ENCODE data around the gene DDX10.

Gene DDX10

GRCh38 chr11:108664730-108665525 lies at the start of gene DDX10:
Gene DDX10, plus strand, starts transcription at chr11:108665069. Its CDS starts 85 bp downstream, at chr11:108665154.
- Histone ChIP-seq H3K36me3 (ENCODE audit: control insufficient read depth in 2 of 2, insufficient read depth in 2 of 2, low read length in 2 of 2) (peaks cover 0 to 7% of the 10 kb centered on the region in 2 donors), H3K9ac (ENCODE audit: low read depth in 1 of 2, low read length in 2 of 2) (peak within 1 kb of the TSS; percentile 81 to 83), H3K9me3 (ENCODE audit: control insufficient read depth in 2 of 2, low read length in 2 of 2) (no peaks in the 10 kb centered on the region), H3K27me3 (ENCODE audit: control insufficient read depth in 2 of 2, insufficient read depth in 2 of 2, low read length in 2 of 2) (no peaks in the 10 kb centered on the region), H3K27ac (ENCODE audit: low read depth in 2 of 2, low read length in 2 of 2) (peak within 1 kb of the TSS; percentile 28 to 60), H3K4me1 (ENCODE audit: control insufficient read depth in 2 of 2, insufficient read depth in 2 of 2, low read length in 2 of 2) (peaks cover 8 to 15% of the 10 kb centered on the region in 2 donors), H3K4me3 (ENCODE audit: low read length in 2 of 2) (peak within 1 kb of the TSS; percentile 87 to 92)

- Histone ChIP-seq H3K36me3 (ENCODE audit: control insufficient read depth in 2 of 2, insufficient read depth in 2 of 2, low read length in 2 of 2) (no peaks in the 10 kb centered on the region), H3K9me3 (ENCODE audit: control insufficient read depth in 2 of 2, low read length in 2 of 2) (no peaks in the 10 kb centered on the region), H3K27ac (ENCODE audit: low read depth in 2 of 2, low read length in 2 of 2) (no peak overlapping the region), H3K4me1 (ENCODE audit: control insufficient read depth in 2 of 2, insufficient read depth in 2 of 2, low read length in 2 of 2) (peaks cover 3 to 11% of the 10 kb centered on the region in 2 donors), H3K27me3 (ENCODE audit: control insufficient read depth in 2 of 2, insufficient read depth in 2 of 2, low read length in 2 of 2) (no peaks in the 10 kb centered on the region), H3K4me3 (ENCODE audit: low read length in 2 of 2) (no peak overlapping the region), H3K9ac (ENCODE audit: low read depth in 1 of 2, low read length in 2 of 2) (no peak overlapping the region)
Observed at GRCh38 chr11:108616549-108616948, 48.3 kb upstream of the DDX10 start.

- H3K27ac ChIP-seq (ENCODE audit: low read depth in 2 of 2, low read length in 2 of 2), result no peak overlapping the region
- no peaks in the 10 kb centered on the region for H3K9me3 ChIP-seq (ENCODE audit: control insufficient read depth in 2 of 2, low read length in 2 of 2)
- peaks cover 5 to 16% of the 10 kb centered on the region in 2 donors for H3K4me1 ChIP-seq (ENCODE audit: control insufficient read depth in 2 of 2, insufficient read depth in 2 of 2, low read length in 2 of 2)
- no peak overlapping the region for H3K9ac ChIP-seq (ENCODE audit: low read depth in 1 of 2, low read length in 2 of 2)
- H3K4me3 ChIP-seq (ENCODE audit: low read length in 2 of 2), result no peak overlapping the region
- H3K36me3 ChIP-seq (ENCODE audit: control insufficient read depth in 2 of 2, insufficient read depth in 2 of 2, low read length in 2 of 2), result no peaks in the 10 kb centered on the region
- H3K27me3 ChIP-seq (ENCODE audit: control insufficient read depth in 2 of 2, insufficient read depth in 2 of 2, low read length in 2 of 2), result no peaks in the 10 kb centered on the region
Observed at GRCh38 chr11:108617055-108617454, 47.8 kb upstream of the DDX10 start.

- no peaks in the 10 kb centered on the region for H3K36me3 ChIP-seq (ENCODE audit: control insufficient read depth in 2 of 2, insufficient read depth in 2 of 2, low read length in 2 of 2)
- H3K4me3 ChIP-seq (ENCODE audit: low read length in 2 of 2), result no peak overlapping the region
- no peaks in the 10 kb centered on the region for H3K9me3 ChIP-seq (ENCODE audit: control insufficient read depth in 2 of 2, low read length in 2 of 2)
- peaks cover 8 to 24% of the 10 kb centered on the region in 2 donors for H3K4me1 ChIP-seq (ENCODE audit: control insufficient read depth in 2 of 2, insufficient read depth in 2 of 2, low read length in 2 of 2)
- no peaks in the 10 kb centered on the region for H3K27me3 ChIP-seq (ENCODE audit: control insufficient read depth in 2 of 2, insufficient read depth in 2 of 2, low read length in 2 of 2)
- no peak overlapping the region for H3K9ac ChIP-seq (ENCODE audit: low read depth in 1 of 2, low read length in 2 of 2)
- no peak overlapping the region for H3K27ac ChIP-seq (ENCODE audit: low read depth in 2 of 2, low read length in 2 of 2)
Observed at GRCh38 chr11:108618529-108618928, 46.3 kb upstream of the DDX10 start.

- Histone ChIP-seq H3K9me3 (ENCODE audit: control insufficient read depth in 2 of 2, low read length in 2 of 2) (no peaks in the 10 kb centered on the region), H3K4me1 (ENCODE audit: control insufficient read depth in 2 of 2, insufficient read depth in 2 of 2, low read length in 2 of 2) (peaks cover 15 to 35% of the 10 kb centered on the region in 2 donors), H3K9ac (ENCODE audit: low read depth in 1 of 2, low read length in 2 of 2) (peak overlapping the region in 1 of 2 donors; percentile 8), H3K36me3 (ENCODE audit: control insufficient read depth in 2 of 2, insufficient read depth in 2 of 2, low read length in 2 of 2) (no peaks in the 10 kb centered on the region), H3K27me3 (ENCODE audit: control insufficient read depth in 2 of 2, insufficient read depth in 2 of 2, low read length in 2 of 2) (no peaks in the 10 kb centered on the region), H3K27ac (ENCODE audit: low read depth in 2 of 2, low read length in 2 of 2) (peak overlapping the region; percentile 53 to 67), H3K4me3 (ENCODE audit: low read length in 2 of 2) (peak overlapping the region in 1 of 2 donors; percentile 14)
Observed at GRCh38 chr11:108620958-108621772, 43.7 kb upstream of the DDX10 start.

GRCh38 chr11:108622341-108622740 lies 42.5 kb upstream of the DDX10 start:
- no peaks in the 10 kb centered on the region for H3K27me3 ChIP-seq (ENCODE audit: control insufficient read depth in 2 of 2, insufficient read depth in 2 of 2, low read length in 2 of 2)

GRCh38 chr11:108624196-108624925 lies 40.5 kb upstream of the DDX10 start:
- Histone ChIP-seq H3K9ac (ENCODE audit: low read depth in 1 of 2, low read length in 2 of 2) (peak overlapping the region; percentile 20 to 30), H3K4me3 (ENCODE audit: low read length in 2 of 2) (peak overlapping the region; percentile 37 to 49), H3K27ac (ENCODE audit: low read depth in 2 of 2, low read length in 2 of 2) (peak overlapping the region; percentile 87 to 88), H3K36me3 (ENCODE audit: control insufficient read depth in 2 of 2, insufficient read depth in 2 of 2, low read length in 2 of 2) (no peaks in the 10 kb centered on the region), H3K9me3 (ENCODE audit: control insufficient read depth in 2 of 2, low read length in 2 of 2) (peaks cover 0 to 5% of the 10 kb centered on the region in 2 donors), H3K27me3 (ENCODE audit: control insufficient read depth in 2 of 2, insufficient read depth in 2 of 2, low read length in 2 of 2) (no peaks in the 10 kb centered on the region), H3K4me1 (ENCODE audit: control insufficient read depth in 2 of 2, insufficient read depth in 2 of 2, low read length in 2 of 2) (peaks cover 15 to 37% of the 10 kb centered on the region in 2 donors)

More at GRCh38 chr11:108622341-108622740, 42.5 kb upstream of the DDX10 start:
- Histone ChIP-seq H3K27ac (ENCODE audit: low read depth in 2 of 2, low read length in 2 of 2) (peak overlapping the region; percentile 67 to 71), H3K4me3 (ENCODE audit: low read length in 2 of 2) (no peak overlapping the region), H3K4me1 (ENCODE audit: control insufficient read depth in 2 of 2, insufficient read depth in 2 of 2, low read length in 2 of 2) (peaks cover 15 to 37% of the 10 kb centered on the region in 2 donors), H3K9ac (ENCODE audit: low read depth in 1 of 2, low read length in 2 of 2) (no peak overlapping the region), H3K9me3 (ENCODE audit: control insufficient read depth in 2 of 2, low read length in 2 of 2) (no peaks in the 10 kb centered on the region), H3K36me3 (ENCODE audit: control insufficient read depth in 2 of 2, insufficient read depth in 2 of 2, low read length in 2 of 2) (no peaks in the 10 kb centered on the region)

- Histone ChIP-seq H3K9me3 (ENCODE audit: control insufficient read depth in 2 of 2, low read length in 2 of 2) (peaks cover 0 to 5% of the 10 kb centered on the region in 2 donors), H3K9ac (ENCODE audit: low read depth in 1 of 2, low read length in 2 of 2) (no peak overlapping the region), H3K4me1 (ENCODE audit: control insufficient read depth in 2 of 2, insufficient read depth in 2 of 2, low read length in 2 of 2) (peaks cover 10 to 15% of the 10 kb centered on the region in 2 donors), H3K27me3 (ENCODE audit: control insufficient read depth in 2 of 2, insufficient read depth in 2 of 2, low read length in 2 of 2) (no peaks in the 10 kb centered on the region), H3K36me3 (ENCODE audit: control insufficient read depth in 2 of 2, insufficient read depth in 2 of 2, low read length in 2 of 2) (no peaks in the 10 kb centered on the region), H3K27ac (ENCODE audit: low read depth in 2 of 2, low read length in 2 of 2) (no peak overlapping the region), H3K4me3 (ENCODE audit: low read length in 2 of 2) (no peak overlapping the region)
Observed at GRCh38 chr11:108628326-108628725, 36.5 kb upstream of the DDX10 start.

- Histone ChIP-seq H3K4me3 (ENCODE audit: low read length in 2 of 2) (no peak overlapping the region), H3K36me3 (ENCODE audit: control insufficient read depth in 2 of 2, insufficient read depth in 2 of 2, low read length in 2 of 2) (no peaks in the 10 kb centered on the region), H3K9ac (ENCODE audit: low read depth in 1 of 2, low read length in 2 of 2) (no peak overlapping the region), H3K4me1 (ENCODE audit: control insufficient read depth in 2 of 2, insufficient read depth in 2 of 2, low read length in 2 of 2) (peaks cover 5 to 10% of the 10 kb centered on the region in 2 donors), H3K9me3 (ENCODE audit: control insufficient read depth in 2 of 2, low read length in 2 of 2) (peaks cover 0 to 5% of the 10 kb centered on the region in 2 donors), H3K27me3 (ENCODE audit: control insufficient read depth in 2 of 2, insufficient read depth in 2 of 2, low read length in 2 of 2) (no peaks in the 10 kb centered on the region), H3K27ac (ENCODE audit: low read depth in 2 of 2, low read length in 2 of 2) (peak overlapping the region in 1 of 2 donors; percentile 23)
Observed at GRCh38 chr11:108628812-108629211, 36.1 kb upstream of the DDX10 start.

Measured in mucosa of rectum (tissue), 2 donors.